ENCODE measurements around the gene CSKMT. TPM values are rescaled to one million over a fixed set of nuclear protein-coding genes. Genes with fewer than 3 reads are reported as not detected.

The CSKMT gene, protein sequence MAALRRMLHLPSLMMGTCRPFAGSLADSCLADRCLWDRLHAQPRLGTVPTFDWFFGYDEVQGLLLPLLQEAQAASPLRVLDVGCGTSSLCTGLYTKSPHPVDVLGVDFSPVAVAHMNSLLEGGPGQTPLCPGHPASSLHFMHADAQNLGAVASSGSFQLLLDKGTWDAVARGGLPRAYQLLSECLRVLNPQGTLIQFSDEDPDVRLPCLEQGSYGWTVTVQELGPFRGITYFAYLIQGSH
- total RNA-seq: 7.4 and 12.7 TPM in 2 replicates

DNA sequence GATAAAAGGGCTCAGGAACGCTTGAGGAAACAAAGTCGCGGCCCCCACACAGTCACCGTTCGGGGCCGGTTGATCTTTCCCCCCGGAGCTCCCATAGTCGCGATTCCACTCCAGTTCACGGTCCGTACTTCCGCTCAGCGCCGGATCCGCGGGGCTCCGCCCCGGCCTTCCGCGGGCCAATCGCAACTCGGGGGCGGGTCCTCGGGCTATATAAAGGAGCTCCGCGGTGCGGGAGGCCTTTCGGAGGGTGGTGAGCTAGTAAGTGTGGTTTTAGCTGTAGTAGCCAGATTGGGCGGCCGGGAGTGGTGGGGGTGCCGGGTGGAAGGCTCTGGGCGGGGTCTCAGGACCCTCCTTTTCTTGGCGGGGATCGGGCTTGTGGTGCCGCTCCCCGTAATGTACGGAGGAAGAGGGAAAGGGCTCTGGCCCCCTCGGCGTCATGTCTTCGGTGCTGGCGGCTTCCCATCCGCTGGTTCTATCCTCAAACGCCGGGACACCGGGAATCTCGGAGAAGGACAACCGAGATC is at the start of gene CSKMT, which contains the start of gene C11orf98:
Gene CSKMT, plus strand, starts transcription at position 238 of the 524 bp plus-strand sequence. CDS start 568 bp downstream, outside the sequence.
Gene C11orf98, minus strand, starts transcription at position 136 of the 524 bp plus-strand sequence. Its CDS starts 41 bp downstream, at position 95.

DNA sequence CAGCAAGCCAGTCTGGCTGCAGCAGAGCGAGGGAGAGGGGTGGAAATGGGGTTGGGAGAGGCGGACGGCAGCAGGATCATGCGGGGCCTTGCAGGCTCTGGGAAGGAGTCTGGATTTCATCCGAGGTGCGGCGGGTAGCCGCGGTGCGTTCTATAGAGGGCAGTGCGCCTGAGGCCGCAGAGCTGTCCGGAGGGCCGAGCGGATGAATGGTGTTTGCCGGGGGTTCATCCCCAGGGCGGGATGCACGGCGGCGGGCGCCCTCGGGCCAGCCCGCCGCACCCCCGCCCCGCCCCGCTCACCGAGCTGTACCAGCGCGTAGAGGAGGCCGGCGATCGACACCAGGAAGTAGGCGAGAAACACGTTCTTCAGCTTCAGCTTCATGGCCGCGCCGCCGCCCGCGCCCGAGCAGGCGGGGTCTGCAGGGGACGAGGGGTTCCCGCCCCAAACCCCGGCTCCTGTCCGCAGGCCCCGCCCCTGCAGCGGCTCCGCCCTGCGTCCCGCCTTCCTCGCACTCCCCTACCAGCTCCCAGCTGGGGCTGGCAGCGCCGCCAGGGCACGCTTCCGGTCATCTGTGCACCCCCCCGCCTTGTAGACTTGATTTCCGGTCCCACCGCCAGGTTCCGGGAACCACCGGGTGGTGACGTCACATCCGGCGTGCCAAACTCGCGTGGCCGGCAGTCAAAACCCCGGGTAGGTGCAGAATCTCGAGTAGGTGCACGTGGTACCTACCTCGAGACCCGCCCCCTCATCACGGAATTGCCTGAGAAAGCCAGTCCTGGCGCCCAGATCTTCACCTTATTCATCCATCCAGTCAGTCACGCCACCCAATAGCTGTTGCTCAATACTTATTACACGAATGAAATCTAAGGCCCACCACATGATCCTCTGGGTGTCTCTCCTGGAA is 43.3 kb upstream of the CSKMT start, which contains the start of gene B3GAT3:
Gene B3GAT3, minus strand, starts transcription at position 420 of the 904 bp plus-strand sequence. Its CDS starts 39 bp downstream, at position 381.

DNA sequence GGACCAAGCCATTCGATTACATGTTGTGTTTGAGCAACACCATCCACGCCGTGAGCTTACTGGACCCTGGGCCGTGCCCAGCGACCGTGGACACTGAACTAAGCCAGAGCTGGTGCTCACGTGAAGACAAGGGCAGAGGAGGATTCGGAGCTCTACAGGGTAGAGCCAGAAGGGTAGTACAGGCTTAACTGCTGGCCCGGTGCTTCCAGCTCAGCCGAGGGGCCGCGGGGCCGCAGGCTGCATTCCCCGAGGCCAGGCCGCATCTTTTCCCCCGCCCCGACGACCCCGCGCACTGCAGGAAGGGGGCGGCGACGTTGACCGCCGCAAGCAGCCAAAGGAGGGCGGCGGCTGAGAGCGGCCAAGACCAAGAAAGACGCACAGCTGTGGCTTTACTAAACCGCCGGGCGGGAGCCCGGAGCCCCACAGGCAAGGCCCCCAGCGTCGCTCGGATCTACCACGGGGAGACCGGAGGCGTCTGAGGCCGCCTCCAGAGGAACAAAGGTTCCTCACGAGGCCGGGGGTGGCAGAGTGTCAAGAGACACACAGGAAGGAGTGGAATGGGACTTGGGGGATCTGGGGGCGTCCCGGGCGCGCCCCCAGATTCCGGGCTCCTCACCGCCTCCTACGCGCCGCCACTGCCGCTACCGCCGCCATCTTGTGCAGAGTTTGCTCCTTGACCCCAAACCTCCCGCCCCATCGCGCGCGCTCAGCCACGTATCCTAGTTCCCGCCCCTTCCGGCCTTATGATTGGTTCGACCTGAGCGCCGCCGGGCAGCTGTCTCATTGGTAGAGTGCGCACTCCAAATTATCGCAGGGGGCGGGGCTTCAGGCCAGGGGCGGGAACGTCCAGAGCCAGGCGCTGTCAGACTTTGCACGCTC is 18.9 kb upstream of the CSKMT start, which contains the start of gene GANAB:
Gene GANAB, minus strand, starts transcription at position 668 of the 879 bp plus-strand sequence. Its CDS starts 14 bp downstream, at position 654.

DNA sequence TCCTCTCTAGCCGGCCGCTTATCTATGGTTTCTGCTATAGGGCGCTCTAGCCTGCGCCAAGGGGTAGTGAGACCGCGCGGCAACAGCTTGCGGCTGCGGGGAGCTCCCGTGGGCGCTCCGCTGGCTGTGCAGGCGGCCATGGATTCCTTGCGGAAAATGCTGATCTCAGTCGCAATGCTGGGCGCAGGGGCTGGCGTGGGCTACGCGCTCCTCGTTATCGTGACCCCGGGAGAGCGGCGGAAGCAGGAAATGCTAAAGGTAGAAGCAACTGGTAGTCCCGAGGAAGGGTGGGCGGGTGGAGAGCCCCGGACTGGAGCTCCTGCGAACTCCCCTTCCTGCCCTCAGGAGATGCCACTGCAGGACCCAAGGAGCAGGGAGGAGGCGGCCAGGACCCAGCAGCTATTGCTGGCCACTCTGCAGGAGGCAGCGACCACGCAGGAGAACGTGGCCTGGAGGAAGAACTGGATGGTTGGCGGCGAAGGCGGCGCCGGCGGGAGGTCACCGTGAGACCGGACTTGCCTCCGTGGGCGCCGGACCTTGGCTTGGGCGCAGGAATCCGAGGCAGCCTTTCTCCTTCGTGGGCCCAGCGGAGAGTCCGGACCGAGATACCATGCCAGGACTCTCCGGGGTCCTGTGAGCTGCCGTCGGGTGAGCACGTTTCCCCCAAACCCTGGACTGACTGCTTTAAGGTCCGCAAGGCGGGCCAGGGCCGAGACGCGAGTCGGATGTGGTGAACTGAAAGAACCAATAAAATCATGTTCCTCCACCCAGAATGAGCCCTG is 6.7 kb downstream of the CSKMT start, which contains the start of the genes LBHD1 and UQCC3:
Gene LBHD1, minus strand, starts transcription at position 660 of the 782 bp plus-strand sequence. CDS start 2,236 bp downstream, outside the sequence.
Gene UQCC3, plus strand, starts transcription at position 66 of the 782 bp plus-strand sequence. Its CDS starts 73 bp downstream, at position 139.

DNA sequence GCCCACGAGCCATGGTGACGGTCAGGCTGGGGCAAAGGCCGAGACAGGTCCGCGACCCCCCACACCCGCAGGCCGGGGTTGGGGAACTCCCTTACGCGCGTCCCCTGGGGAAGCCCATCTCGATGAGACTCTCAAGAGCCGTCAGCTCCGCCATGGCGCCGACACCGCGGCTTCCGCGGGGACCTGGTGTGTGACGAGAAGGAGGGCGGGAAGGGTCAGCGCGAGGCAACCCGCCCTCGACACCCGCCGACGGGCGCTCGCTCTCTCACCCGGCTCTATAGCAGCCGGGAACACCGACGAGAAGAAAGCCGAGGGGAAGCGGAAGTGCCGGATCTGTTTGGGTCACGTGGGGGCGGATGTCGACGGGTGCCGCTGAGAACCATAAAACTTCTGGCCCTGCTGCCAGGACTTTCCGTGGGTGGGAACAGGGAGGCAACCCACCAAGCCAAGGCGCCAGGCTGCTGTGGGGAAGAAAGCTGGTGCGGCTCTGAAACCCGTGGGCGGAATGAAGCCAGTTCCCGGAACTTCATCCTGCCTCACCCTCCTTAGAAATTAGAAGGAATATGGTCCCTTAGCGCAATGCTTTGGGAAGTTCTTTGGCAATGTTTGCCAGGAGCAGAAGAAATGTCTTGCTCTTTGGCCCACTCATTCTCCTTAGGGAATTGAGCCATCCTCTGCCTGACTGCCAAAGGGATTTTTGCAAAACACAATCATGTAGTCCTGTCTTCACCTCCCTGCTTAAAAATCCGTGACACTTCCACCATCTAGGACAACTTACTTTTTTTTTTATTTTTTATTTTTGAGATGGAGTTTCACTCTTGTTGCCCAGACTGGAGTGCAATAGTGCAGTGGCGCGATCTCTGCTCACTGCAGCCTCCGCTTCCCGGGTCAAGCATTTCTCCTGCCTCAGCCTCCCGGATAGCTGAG is 13.9 kb downstream of the CSKMT start, which contains the start of gene UBXN1:
Gene UBXN1, minus strand, starts transcription at position 304 of the 927 bp plus-strand sequence. Its CDS starts 150 bp downstream, at position 154.

DNA sequence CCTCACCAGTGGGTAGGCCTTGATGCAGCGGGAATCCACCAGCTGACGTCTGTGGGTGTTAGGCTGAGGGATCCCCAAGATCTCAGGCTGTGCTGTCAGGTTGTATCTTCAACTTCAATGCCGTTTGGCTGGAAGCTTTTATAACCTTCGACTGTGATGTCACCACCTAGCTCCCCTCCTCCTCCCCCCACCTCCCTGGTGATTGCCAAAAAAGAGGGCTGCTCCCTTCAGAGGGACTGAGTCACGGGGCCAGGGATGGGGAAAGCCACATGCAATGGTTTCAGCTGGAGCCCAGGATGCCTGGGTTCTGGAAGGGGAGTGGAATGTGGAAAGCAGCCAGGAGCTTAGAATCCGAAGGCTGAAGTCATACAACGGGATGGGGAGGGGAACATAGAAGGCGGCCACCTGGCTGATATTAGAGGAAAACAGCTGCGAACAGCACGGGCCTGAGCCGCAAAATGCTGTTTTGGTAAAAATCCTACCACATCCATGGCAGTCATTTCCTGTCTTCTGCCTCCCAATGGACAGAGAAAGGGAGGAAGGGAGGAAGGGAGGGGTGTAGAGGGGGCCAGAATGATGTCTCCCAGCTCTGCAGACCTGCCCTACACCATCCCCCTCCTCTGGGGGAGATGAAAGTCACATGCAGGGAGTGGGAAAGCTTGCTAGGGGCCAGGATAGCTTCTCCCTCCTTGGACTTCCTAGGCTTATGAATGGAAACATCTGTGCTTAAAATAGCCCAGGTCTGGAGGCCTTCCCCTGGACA is 24.5 kb downstream of the CSKMT start, which contains the start of gene LRRN4CL:
Gene LRRN4CL, minus strand, starts transcription at position 110 of the 763 bp plus-strand sequence. CDS start 1,022 bp downstream, outside the sequence.

DNA sequence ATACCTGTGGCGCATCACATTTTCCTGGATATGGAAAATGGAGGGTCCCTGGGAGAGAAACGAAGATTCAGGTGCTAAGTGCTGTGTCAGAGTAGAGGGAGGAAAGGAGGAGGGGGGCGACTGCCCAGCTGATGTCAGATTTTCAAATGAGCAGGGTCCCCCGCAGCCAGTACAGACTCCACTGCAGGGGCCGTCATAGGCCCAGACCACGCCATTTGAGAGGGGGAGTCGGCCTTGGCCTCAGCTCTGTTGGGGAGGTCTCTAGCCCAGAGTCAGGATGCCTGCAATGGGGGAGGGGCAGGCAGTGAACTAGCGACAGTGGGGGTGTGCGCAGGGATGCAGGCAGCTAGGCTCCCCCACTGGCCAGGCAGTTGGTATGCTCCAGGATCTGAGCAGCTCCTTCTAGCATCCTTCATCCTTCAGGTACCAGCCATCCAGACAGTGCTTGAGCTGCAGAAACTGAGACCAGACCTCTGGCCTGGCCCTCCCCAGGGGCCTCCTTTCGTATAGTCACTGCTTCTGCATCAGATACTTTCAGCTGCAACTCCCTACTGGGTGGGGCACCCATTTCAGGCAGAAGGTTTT is 42.3 kb downstream of the CSKMT start, which contains the start of the genes BSCL2 and GNG3:
Gene BSCL2, minus strand, starts transcription at position 148 of the 585 bp plus-strand sequence. CDS start 229 bp downstream, outside the sequence.
Gene GNG3, plus strand, starts transcription at position 400 of the 585 bp plus-strand sequence. CDS start 620 bp downstream, outside the sequence.

Other genes starting within 250 kb of the CSKMT start
- not detected in 2 replicates for gene SCGB1A1, start 246.3 kb upstream of the CSKMT start, total RNA-seq
- 414 and 532 TPM in 2 replicates for gene AHNAK, start 118.5 kb upstream of the CSKMT start, total RNA-seq
- gene EEF1G, start 91.4 kb upstream of the CSKMT start, total RNA-seq: 1,547 and 1,726 TPM in 2 replicates
- 8.8 and 9.6 TPM in 2 replicates for gene TUT1, start 73.8 kb upstream of the CSKMT start, total RNA-seq
- gene MTA2, start 63.4 kb upstream of the CSKMT start, total RNA-seq: 158 and 226 TPM in 2 replicates
- gene EML3, start 52.5 kb upstream of the CSKMT start, total RNA-seq: 24.2 and 30.8 TPM in 2 replicates
- gene ROM1, start 52.1 kb upstream of the CSKMT start, total RNA-seq: 7.3 and 8.5 TPM in 2 replicates
- 12.6 and 20.0 TPM in 2 replicates for gene B3GAT3, start 43.3 kb upstream of the CSKMT start, total RNA-seq
- gene GANAB, start 18.7 kb upstream of the CSKMT start, total RNA-seq: 190 and 269 TPM in 2 replicates
- gene INTS5, start 12.0 kb upstream of the CSKMT start, total RNA-seq: 21.1 and 21.5 TPM in 2 replicates
- gene C11orf98, start 102 bp upstream of the CSKMT start, total RNA-seq: 46.1 and 53.0 TPM in 2 replicates
- 12.2 and 12.8 TPM in 2 replicates for gene UQCC3, start 6.4 kb downstream of the CSKMT start, total RNA-seq
- 1.9 and 2.6 TPM in 2 replicates for gene LBHD1, start 7.0 kb downstream of the CSKMT start, total RNA-seq
- 163 and 210 TPM in 2 replicates for gene UBXN1, start 13.8 kb downstream of the CSKMT start, total RNA-seq
- gene LRRN4CL, start 24.2 kb downstream of the CSKMT start, total RNA-seq: 0.09 TPM in 2 replicates
- 20.1 and 25.6 TPM in 2 replicates for gene BSCL2, start 42.1 kb downstream of the CSKMT start, total RNA-seq
- gene GNG3, start 42.4 kb downstream of the CSKMT start, total RNA-seq: not detected in 2 replicates
- 9.8 and 13.6 TPM in 2 replicates for gene HNRNPUL2, start 62.1 kb downstream of the CSKMT start, total RNA-seq
- gene TTC9C, start 63.2 kb downstream of the CSKMT start, total RNA-seq: 32.8 and 33.1 TPM in 2 replicates
- 6.9 and 8.4 TPM in 2 replicates for gene ZBTB3, start 88.8 kb downstream of the CSKMT start, total RNA-seq
- gene POLR2G, start 96.3 kb downstream of the CSKMT start, total RNA-seq: 51.1 and 71.4 TPM in 2 replicates
- gene TAF6L, start 106.1 kb downstream of the CSKMT start, total RNA-seq: 18.4 and 20.5 TPM in 2 replicates
- gene TMEM179B, start 122.1 kb downstream of the CSKMT start, total RNA-seq: 15.9 and 23.5 TPM in 2 replicates
- gene TMEM223, start 126.7 kb downstream of the CSKMT start, total RNA-seq: 9.0 and 16.0 TPM in 2 replicates
- gene NXF1, start 140.1 kb downstream of the CSKMT start, total RNA-seq: 16.0 and 21.6 TPM in 2 replicates
- gene STX5, start 166.7 kb downstream of the CSKMT start, total RNA-seq: 36.4 and 40.9 TPM in 2 replicates
- gene TEX54, start 167.5 kb downstream of the CSKMT start, total RNA-seq: not detected in 2 replicates
- gene WDR74, start 174.3 kb downstream of the CSKMT start, total RNA-seq: 66.5 and 70.3 TPM in 2 replicates
- gene SLC3A2, start 215.6 kb downstream of the CSKMT start, total RNA-seq: 121 and 172 TPM in 2 replicates

All from endothelial cell of coronary artery (primary cell).